Endodermal cell (in vitro differentiated cells): ENCODE results near the gene SGPL1. TPM values are rescaled to one million over a fixed set of nuclear protein-coding genes. Genes with fewer than 3 reads are reported as not detected.

Source experiments
- DNase-seq: peaks from one replicate; pipeline ENCODE4 v3.0.0-alpha.2; 2017
- H3K27ac ChIP-seq: 2 replicates; pipeline ENCODE4 v1.5.1; 2013; ENCODE audit warnings: mild to moderate bottlenecking, low read depth, low read length, moderate library complexity
- H3K27me3 ChIP-seq: 2 replicates; pipeline ENCODE4 v1.6.1; 2013; ENCODE audit warnings: mild to moderate bottlenecking, low read length, moderate library complexity; ENCODE audit not compliant: insufficient read depth, control insufficient read depth, poor library complexity, severe bottlenecking
- H3K36me3 ChIP-seq: 2 replicates; pipeline ENCODE4 v1.7.0; 2013; ENCODE audit warnings: mild to moderate bottlenecking, low read length, moderate library complexity; ENCODE audit not compliant: control insufficient read depth, insufficient read depth
- H3K4me1 ChIP-seq: one replicate; pipeline ENCODE4 v1.7.0; 2013; ENCODE audit warnings: low read length; ENCODE audit not compliant: control insufficient read depth, insufficient read depth
- H3K4me3 ChIP-seq: 2 replicates; pipeline ENCODE4 v1.5.1; 2013; ENCODE audit warnings: mild to moderate bottlenecking, low read length, moderate library complexity
- H3K9ac ChIP-seq: 2 replicates; pipeline ENCODE4 v1.6.1; 2013; ENCODE audit warnings: mild to moderate bottlenecking, low read length, moderate library complexity; ENCODE audit not compliant: poor library complexity, severe bottlenecking; ENCODE audit errors: extremely low read depth
- H3K9me3 ChIP-seq: 2 replicates; pipeline ENCODE4 v1.6.1; 2013; ENCODE audit warnings: mild to moderate bottlenecking, low read length, moderate library complexity; ENCODE audit not compliant: control insufficient read depth
- H3K27ac Mint-ChIP-seq: 2 replicates; pipeline ENCODE4 v1.8.0; 2020; ENCODE audit warnings: mixed read lengths
- H3K27me3 Mint-ChIP-seq: 2 replicates; pipeline ENCODE4 v1.8.0; 2021; ENCODE audit warnings: mild to moderate bottlenecking, mixed read lengths; ENCODE audit not compliant: insufficient read depth
- H3K36me3 Mint-ChIP-seq: 2 replicates; pipeline ENCODE4 v1.8.0; 2020; ENCODE audit warnings: low read depth, mixed read lengths
- H3K4me1 Mint-ChIP-seq: 2 replicates; pipeline ENCODE4 v1.8.0; 2020; ENCODE audit warnings: mixed read lengths
- H3K4me3 Mint-ChIP-seq: 2 replicates; pipeline ENCODE4 v1.8.0; 2020; ENCODE audit warnings: mild to moderate bottlenecking, moderate library complexity, mixed read lengths
- H3K9me3 Mint-ChIP-seq: 2 replicates; pipeline ENCODE4 v1.8.0; 2020; ENCODE audit warnings: mild to moderate bottlenecking, mixed read lengths
- CTCF ChIP-seq: fragments of 200-600 bp; sonication (generic); conservative IDR thresholded peaks from 2 replicates; pipeline ENCODE4 v1.5.0; 2021; ENCODE audit warnings: antibody characterized with exemption, mild to moderate bottlenecking
- WGBS, 2 experiments: methylation state at CpG; one replicate each; pipeline versions ENCODE4 v1.1.5 to v1.1.7; 2013; ENCODE audit warnings: missing lambda C conversion rate in 2 of 2, mixed read lengths in 1 of 2; ENCODE audit not compliant: insufficient coverage in 1 of 2, insufficient read length in 1 of 2; 5-methylcytosine and 5-hydroxymethylcytosine counted together
- total RNA-seq, 2 donors: library from RNA; stranded (reverse); fragmentation: NEBNext Ultra II Directional in 1 of 2; extraction: Animal tissue kit (Norgen Biotek cat#: 25700) in 1 of 2; gene quantifications; 2 replicates in 1 of 2; 3 replicates in 1 of 2; pipeline ENCODE4 v1.2.1, GENCODE V29; 2021

The SGPL1 gene
- total RNA-seq, 2 donors from 2014 or later, result 95.4 to 103 TPM

DNA sequence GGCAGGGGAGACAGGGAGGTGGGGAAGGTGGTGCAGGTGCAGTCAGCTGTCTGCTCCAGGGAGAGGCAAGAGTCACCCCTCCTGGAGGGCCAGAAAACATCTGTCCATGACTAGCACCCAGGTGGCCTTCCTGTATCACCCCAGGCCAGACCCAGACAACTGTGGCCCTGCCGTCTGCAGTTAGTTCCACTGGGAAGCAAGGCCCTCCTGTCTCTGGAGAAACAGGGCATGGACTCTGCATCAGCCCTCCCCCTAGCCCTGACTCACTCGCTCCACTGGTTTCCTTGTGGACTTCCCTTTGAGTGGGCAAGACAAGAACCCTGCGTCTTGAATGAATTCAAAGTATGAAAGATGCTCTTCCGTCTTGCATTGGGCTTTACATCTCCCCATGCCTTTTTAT is 43.1 kb upstream of the SGPL1 start:
- H3K4me1 Mint-ChIP-seq, result no peaks in the 10 kb centered on the region
- DNase-seq, result no peak
- peaks cover 2% of the 10 kb centered on the region for H3K27me3 Mint-ChIP-seq
- Histone ChIP-seq H3K9me3 (no peaks in the 10 kb centered on the region), H3K27me3 (no peaks in the 10 kb centered on the region), H3K27ac (no peak overlapping the region), H3K4me1 (no peaks in the 10 kb centered on the region), H3K36me3 (no peaks in the 10 kb centered on the region), H3K4me3 (no peak overlapping the region), H3K9ac (no peak overlapping the region)
- no peaks in the 10 kb centered on the region for H3K36me3 Mint-ChIP-seq
- no peak overlapping the region for H3K4me3 Mint-ChIP-seq
- WGBS, 2 experiments, result 88 to 93% methylated on average over 2 to 4 of the region's 4 CpGs
- no peak for TF ChIP-seq CTCF
- H3K9me3 Mint-ChIP-seq, result peaks cover 1% of the 10 kb centered on the region
- H3K27ac Mint-ChIP-seq, result no peak overlapping the region

GRCh38 chr10:70773461-70773860 is 42.3 kb upstream of the SGPL1 start:
- H3K4me1 Mint-ChIP-seq, result peaks cover 5% of the 10 kb centered on the region
- 76 to 82% methylated on average over 7 to 9 of the region's 9 CpGs for WGBS, 2 experiments
- DNase-seq, result no peak

GRCh38 chr10:70773965-70774809 is 41.6 kb upstream of the SGPL1 start:
- Histone ChIP-seq H3K4me1 (no peaks in the 10 kb centered on the region), H3K36me3 (no peaks in the 10 kb centered on the region), H3K27me3 (no peaks in the 10 kb centered on the region), H3K9me3 (no peaks in the 10 kb centered on the region), H3K9ac (no peak overlapping the region), H3K4me3 (no peak overlapping the region), H3K27ac (no peak overlapping the region)
- peak overlapping the region; percentile 21 for H3K27ac Mint-ChIP-seq
- H3K4me1 Mint-ChIP-seq, result peaks cover 6% of the 10 kb centered on the region
- peak; percentile 38 for DNase-seq
- peaks cover 2% of the 10 kb centered on the region for H3K27me3 Mint-ChIP-seq
- no peaks in the 10 kb centered on the region for H3K9me3 Mint-ChIP-seq
- H3K4me3 Mint-ChIP-seq, result no peak overlapping the region
- no peaks in the 10 kb centered on the region for H3K36me3 Mint-ChIP-seq
- 89 to 96% methylated on average over 8 to 14 of the region's 14 CpGs for WGBS, 2 experiments
- TF ChIP-seq CTCF, result no peak

More at GRCh38 chr10:70773461-70773860, 42.3 kb upstream of the SGPL1 start:
- Mint-ChIP-seq H3K9me3 (no peaks in the 10 kb centered on the region), H3K4me3 (no peak overlapping the region), H3K36me3 (no peaks in the 10 kb centered on the region), H3K27ac (no peak overlapping the region), H3K27me3 (peaks cover 2% of the 10 kb centered on the region)
- Histone ChIP-seq H3K27ac (no peak overlapping the region), H3K9me3 (no peaks in the 10 kb centered on the region), H3K27me3 (no peaks in the 10 kb centered on the region), H3K36me3 (no peaks in the 10 kb centered on the region), H3K4me3 (no peak overlapping the region), H3K4me1 (no peaks in the 10 kb centered on the region), H3K9ac (no peak overlapping the region)
- TF ChIP-seq CTCF, result no peak
